DMS79 treated with DMSO at 0.1 percent for 48 hours (cell line): ENCODE measurements around the gene ZNF423.

ENCODE experiments used
- DNase-seq: peaks from one replicate; lab custom pipeline; 2025; lab: John Stamatoyannopoulos, UW

ZNF423 gene

GRCh38 chr16:49458656-49459445, 397.1 kb downstream of the ZNF423 start:
- DNase-seq, result no peak

- DNase-seq, result no peak
Measured at GRCh38 chr16:49458243-49458642, 397.7 kb downstream of the ZNF423 start.

- DNase-seq, result no peak
Measured at GRCh38 chr16:49457196-49457595, 398.7 kb downstream of the ZNF423 start.

- DNase-seq, result no peak
Measured at GRCh38 chr16:49456763-49457162, 399.1 kb downstream of the ZNF423 start.

- DNase-seq, result no peak
Measured at GRCh38 chr16:49455991-49456745, 399.7 kb downstream of the ZNF423 start.

GRCh38 chr16:49455181-49455990, 400.5 kb downstream of the ZNF423 start:
- DNase-seq, result no peak

- no peak for DNase-seq
Measured at GRCh38 chr16:49454426-49455180, 401.3 kb downstream of the ZNF423 start.

- DNase-seq, result no peak
Measured at GRCh38 chr16:49453983-49454382, 401.9 kb downstream of the ZNF423 start.

GRCh38 chr16:49453021-49453420, 402.9 kb downstream of the ZNF423 start:
- DNase-seq, result no peak

GRCh38 chr16:49452578-49452977, 403.3 kb downstream of the ZNF423 start:
- DNase-seq, result no peak

GRCh38 chr16:49452108-49452507, 403.8 kb downstream of the ZNF423 start:
- no peak for DNase-seq

GRCh38 chr16:49446805-49447204, 409.1 kb downstream of the ZNF423 start:
- no peak for DNase-seq

GRCh38 chr16:49443576-49443975, 412.3 kb downstream of the ZNF423 start:
- DNase-seq, result no peak

- DNase-seq, result no peak
Measured at GRCh38 chr16:49442805-49443204, 413.1 kb downstream of the ZNF423 start.

- DNase-seq, result no peak
Measured at GRCh38 chr16:49441366-49441780, 414.5 kb downstream of the ZNF423 start.

GRCh38 chr16:49440156-49441065, 415.5 kb downstream of the ZNF423 start:
- no peak for DNase-seq

GRCh38 chr16:49439676-49440075, 416.2 kb downstream of the ZNF423 start:
- DNase-seq, result no peak

GRCh38 chr16:49439050-49439449, 416.9 kb downstream of the ZNF423 start:
- no peak for DNase-seq
